KOPT-K1 (cell line): Measurements from ENCODE around the gene MED13.

Source experiments
- H3K27ac ChIP-seq: fragments of 200-600 bp; sonication (generic); 2 replicates; pipeline ENCODE4 v1.5.1; 2016; ENCODE audit warnings: antibody characterized with exemption, mild to moderate bottlenecking, low read depth, low read length; ENCODE audit not compliant: poor library complexity, severe bottlenecking
- H3K36me3 ChIP-seq: fragments of 200-600 bp; sonication (generic); 2 replicates; pipeline ENCODE4 v1.5.1; 2017; ENCODE audit warnings: antibody characterized with exemption, mild to moderate bottlenecking, low read length, moderate library complexity; ENCODE audit not compliant: insufficient read depth
- H3K9me3 ChIP-seq: fragments of 200-600 bp; sonication (generic); 2 replicates; pipeline ENCODE4 v1.5.1; 2017; ENCODE audit warnings: antibody characterized with exemption, low read length, mild to moderate bottlenecking; ENCODE audit not compliant: insufficient read depth, poor library complexity, severe bottlenecking

MED13 gene

GRCh38 chr17:62064791-62065563 lies at the start of gene MED13:
Gene MED13, minus strand, starts transcription at chr17:62065278. Its CDS starts 73 bp downstream, at chr17:62065205.
- peak within 1 kb of the TSS; percentile 86 for H3K27ac ChIP-seq
- peaks cover 37% of the 10 kb centered on the region for H3K36me3 ChIP-seq
- H3K9me3 ChIP-seq = no peaks in the 10 kb centered on the region

DNA sequence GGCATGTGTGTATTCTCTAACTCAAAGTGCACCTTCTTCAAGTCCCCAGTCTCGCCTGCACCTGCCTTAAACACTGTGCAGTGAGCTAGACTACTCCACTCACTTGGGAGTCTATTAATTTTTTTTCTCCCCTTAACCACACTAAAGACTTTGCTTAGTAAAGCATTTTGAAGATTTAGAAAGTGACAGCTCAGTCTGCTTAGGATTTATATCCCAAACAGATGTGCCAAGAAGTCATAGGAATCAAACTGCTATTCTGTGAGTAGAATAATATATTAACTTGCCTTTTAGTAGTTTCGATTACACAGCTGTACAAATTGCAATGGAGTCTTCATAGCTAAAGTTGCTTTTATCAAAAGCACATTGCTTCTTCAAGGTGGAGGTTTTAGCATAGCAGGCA lies 47.2 kb upstream of the MED13 start:
- H3K27ac ChIP-seq = no peak overlapping the region
- no peaks in the 10 kb centered on the region for H3K36me3 ChIP-seq
- no peaks in the 10 kb centered on the region for H3K9me3 ChIP-seq

DNA sequence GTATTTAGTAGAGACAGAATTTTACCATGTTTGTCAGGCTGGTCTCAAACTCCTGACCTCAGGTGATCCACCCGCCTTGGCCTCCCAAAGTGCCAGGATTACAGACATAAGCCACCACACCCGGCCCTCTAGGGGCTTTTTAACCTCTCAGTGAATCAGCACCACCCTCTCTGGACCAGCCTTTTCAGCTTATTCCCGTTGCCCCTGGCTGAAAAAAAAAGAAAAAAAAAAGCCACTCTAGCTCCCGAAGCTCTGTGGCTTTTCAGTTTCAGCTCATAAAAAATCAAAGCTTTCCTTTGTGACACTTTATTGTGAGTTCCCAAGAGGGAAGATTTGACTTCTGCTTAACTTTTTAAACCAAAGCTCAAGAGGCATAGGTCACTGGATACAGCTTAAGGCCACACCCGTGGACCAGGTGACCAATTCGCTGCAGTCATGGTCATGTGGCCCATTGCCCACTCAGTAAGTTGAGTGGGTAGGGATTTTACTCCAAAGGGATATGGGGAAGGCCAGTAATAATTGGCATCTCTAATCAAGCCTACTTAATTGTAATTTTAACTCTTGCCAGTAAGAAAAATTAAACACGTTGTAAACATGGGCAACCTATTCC lies 46.6 kb upstream of the MED13 start:
- Histone ChIP-seq H3K27ac (no peak overlapping the region), H3K9me3 (no peaks in the 10 kb centered on the region), H3K36me3 (no peaks in the 10 kb centered on the region)

DNA sequence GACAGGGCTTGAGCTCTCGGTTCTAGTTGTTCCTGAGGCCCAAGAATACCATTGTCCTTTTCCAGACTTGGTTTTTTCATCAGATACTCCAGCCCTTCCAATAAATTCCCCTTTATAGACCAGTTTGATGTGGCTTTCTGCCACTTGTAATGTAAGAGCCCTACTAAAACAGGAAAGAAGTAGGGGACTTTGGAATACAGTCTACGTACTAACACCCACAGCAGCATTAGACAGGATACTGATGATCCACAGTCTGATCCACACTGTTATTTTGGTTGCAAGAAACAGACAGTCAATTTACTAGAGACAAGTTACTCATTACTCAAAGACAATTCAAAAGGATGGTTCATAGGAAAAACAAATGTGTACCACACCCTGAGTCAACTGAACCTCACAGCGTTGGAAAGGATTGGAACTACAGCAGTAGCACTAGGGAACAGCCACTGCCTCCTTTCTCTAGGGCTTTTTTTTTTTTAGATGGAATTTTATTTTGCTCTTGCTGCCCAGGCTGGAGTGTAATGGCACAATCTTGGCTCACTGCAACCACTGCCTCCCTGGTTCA lies 45.9 kb upstream of the MED13 start:
- Histone ChIP-seq H3K27ac (no peak overlapping the region), H3K9me3 (no peaks in the 10 kb centered on the region), H3K36me3 (no peaks in the 10 kb centered on the region)

DNA sequence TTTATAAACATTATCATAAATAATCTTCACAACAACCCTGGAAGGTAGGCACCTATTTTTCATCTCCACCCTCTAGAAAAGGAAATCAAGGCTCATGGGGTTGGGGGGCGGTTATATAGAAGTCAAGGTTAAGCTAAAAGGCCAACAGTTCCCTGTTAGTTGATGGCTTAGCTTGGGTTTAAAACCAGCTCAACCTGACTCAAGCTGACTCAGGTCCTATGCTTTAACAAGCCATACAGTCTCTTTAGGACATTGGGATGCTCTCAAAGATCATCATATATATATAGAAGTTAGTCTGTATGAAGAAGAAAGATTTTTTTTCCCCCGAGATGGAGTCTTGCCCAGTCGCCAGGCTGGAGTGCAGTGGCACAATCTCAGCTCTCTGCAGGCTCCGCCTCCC lies 44.8 kb upstream of the MED13 start:
- no peak overlapping the region for H3K27ac ChIP-seq
- H3K9me3 ChIP-seq = no peaks in the 10 kb centered on the region
- H3K36me3 ChIP-seq = no peaks in the 10 kb centered on the region

DNA sequence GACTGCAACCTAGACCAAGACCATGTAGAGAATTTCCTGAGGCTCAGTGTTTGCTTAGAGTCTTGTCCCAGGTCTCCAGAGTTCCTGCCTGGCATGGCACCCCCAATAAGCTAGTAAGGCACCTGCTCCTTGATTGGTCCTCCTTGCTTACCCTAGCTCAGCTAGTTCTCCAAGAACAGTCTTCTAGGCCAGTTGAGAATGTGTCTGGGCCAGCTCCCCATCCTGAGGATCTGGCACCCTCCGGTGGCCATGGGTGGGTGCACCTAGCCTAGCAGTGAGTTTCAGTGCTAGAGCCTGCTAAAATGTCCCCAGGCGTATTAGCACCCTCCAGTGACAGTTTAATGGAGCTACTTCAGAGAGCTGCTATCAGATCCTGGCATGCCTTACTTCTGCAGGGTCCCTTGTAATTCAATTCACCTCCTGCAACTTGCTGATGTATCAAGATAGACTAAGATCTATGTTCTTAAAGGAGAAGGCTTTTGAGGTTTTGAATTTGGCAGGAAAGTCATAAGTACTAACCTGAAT lies 44.4 kb upstream of the MED13 start:
- no peaks in the 10 kb centered on the region for H3K9me3 ChIP-seq
- H3K36me3 ChIP-seq = no peaks in the 10 kb centered on the region
- no peak overlapping the region for H3K27ac ChIP-seq

GRCh38 chr17:62105861-62106260 lies 40.8 kb upstream of the MED13 start:
- H3K9me3 ChIP-seq = no peaks in the 10 kb centered on the region
- no peaks in the 10 kb centered on the region for H3K36me3 ChIP-seq

DNA sequence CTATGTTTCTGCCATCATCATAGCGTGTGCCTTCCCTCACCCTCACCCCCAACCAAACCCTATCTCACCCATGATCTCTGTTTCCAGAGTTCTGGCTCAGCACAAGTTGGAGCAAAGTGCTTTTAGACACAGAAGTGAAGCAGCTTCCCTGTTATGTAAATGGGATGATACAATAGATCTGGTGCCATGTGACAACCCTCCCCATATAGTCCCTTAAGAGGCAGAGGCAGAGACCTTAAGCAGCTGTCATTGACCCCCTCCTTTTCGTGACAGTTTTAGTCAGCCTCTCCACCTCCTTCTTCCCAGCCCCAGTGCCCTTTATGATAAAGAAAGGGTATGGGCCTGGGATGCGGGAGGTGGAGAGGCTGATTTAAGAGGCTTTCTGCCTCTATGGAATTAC lies 40.3 kb upstream of the MED13 start:
- H3K9me3 ChIP-seq = no peaks in the 10 kb centered on the region
- no peaks in the 10 kb centered on the region for H3K36me3 ChIP-seq
- H3K27ac ChIP-seq = no peak overlapping the region

More at GRCh38 chr17:62105861-62106260, 40.8 kb upstream of the MED13 start:
- no peak overlapping the region for H3K27ac ChIP-seq

DNA sequence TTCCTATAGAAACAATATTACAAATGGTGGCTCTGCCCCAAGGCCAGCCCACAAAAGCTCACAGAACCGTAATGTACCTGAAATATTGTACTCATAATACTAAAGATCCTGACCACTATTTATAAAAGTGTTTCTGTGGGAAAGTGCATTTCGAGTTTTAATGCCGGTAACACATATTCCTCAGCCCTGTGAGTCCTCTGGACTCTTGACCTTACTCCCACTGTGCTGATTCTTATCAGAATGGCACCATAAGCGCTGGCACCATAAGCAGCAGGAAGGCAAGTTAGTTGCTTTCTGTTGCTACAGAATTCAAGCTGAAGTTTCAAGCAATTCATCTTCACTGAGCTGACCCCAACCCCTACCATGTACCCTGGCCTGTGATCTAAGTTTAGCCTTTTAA lies 36.4 kb upstream of the MED13 start:
- no peaks in the 10 kb centered on the region for H3K9me3 ChIP-seq
- H3K27ac ChIP-seq = no peak overlapping the region
- no peaks in the 10 kb centered on the region for H3K36me3 ChIP-seq

DNA sequence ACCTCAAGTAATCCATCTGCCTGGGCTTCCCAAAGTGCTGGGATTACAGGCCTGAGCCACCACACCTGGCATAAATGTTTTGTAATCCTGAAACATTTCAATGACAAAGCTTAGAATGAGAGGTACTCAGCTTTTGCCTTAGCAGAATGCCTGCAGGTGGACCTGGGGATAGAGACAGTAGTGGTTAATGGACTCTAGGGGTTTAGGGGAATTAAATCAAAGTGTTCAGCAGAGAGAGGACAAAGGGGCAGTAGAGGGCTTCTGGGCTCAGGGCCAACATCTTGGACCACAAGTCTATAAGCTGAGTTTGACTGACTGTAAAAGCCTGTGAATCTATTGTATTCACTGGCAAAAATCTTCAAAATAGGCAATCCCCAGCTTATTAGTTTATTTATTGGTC lies 36.0 kb upstream of the MED13 start:
- Histone ChIP-seq H3K27ac (no peak overlapping the region), H3K36me3 (no peaks in the 10 kb centered on the region), H3K9me3 (no peaks in the 10 kb centered on the region)

- H3K36me3 ChIP-seq = no peaks in the 10 kb centered on the region
- no peak overlapping the region for H3K27ac ChIP-seq
Measured at GRCh38 chr17:62100055-62100454, 35.0 kb upstream of the MED13 start.

DNA sequence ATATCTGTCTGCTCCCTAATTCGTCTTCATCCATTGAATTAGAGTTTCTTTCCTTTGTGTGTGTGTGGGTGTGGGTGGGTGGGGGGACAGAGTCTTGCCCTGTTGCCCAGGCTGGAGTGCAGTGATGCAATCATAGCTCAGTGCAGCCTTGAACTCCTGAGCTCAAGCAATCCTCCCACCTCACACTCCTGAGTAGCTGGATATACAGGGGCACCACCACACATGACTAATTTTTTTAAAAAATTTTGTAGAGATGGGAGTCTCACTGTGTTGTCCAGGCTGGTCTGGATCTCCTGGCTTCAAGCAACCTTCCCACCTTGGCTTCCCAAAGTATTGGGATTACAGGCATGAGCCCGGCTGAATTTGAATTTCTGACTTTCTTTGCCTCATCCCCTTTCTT lies 34.5 kb upstream of the MED13 start:
- H3K36me3 ChIP-seq = no peaks in the 10 kb centered on the region
- H3K27ac ChIP-seq = no peak overlapping the region
- H3K9me3 ChIP-seq = no peaks in the 10 kb centered on the region

More at GRCh38 chr17:62100055-62100454, 35.0 kb upstream of the MED13 start:
- no peaks in the 10 kb centered on the region for H3K9me3 ChIP-seq

GRCh38 chr17:62098623-62099231 lies 33.6 kb upstream of the MED13 start:
- no peaks in the 10 kb centered on the region for H3K9me3 ChIP-seq
- no peaks in the 10 kb centered on the region for H3K36me3 ChIP-seq
- H3K27ac ChIP-seq = no peak overlapping the region

- H3K9me3 ChIP-seq = no peaks in the 10 kb centered on the region
- no peak overlapping the region for H3K27ac ChIP-seq
- H3K36me3 ChIP-seq = no peaks in the 10 kb centered on the region
Measured at GRCh38 chr17:62096401-62096670, 31.3 kb upstream of the MED13 start.

GRCh38 chr17:62094175-62094574 lies 29.1 kb upstream of the MED13 start:
- H3K36me3 ChIP-seq = no peaks in the 10 kb centered on the region
- H3K27ac ChIP-seq = no peak overlapping the region
- no peaks in the 10 kb centered on the region for H3K9me3 ChIP-seq
